Lung (tissue), 12 donors: ENCODE measurements around the gene CCDC43. TPM values are rescaled to one million over a fixed set of nuclear protein-coding genes. Genes with fewer than 3 reads are reported as not detected.
"Not testable (repeated sequence)": the region's sequence is repeated elsewhere in the genome, so short reads cannot be mapped to it uniquely, and the experiment has no call there.

Source experiments
- ATAC-seq: fragments of 200-7000 bp; cut with Tn5 transposase; one replicate; pipeline ENCODE4 v1.9.1; 2020; ENCODE audit warnings: moderate number of reproducible peaks; ENCODE audit not compliant: insufficient read depth, low FRiP score
- DNase-seq, 3 donors: peaks; one replicate each; pipeline ENCODE4 v3.0.0-alpha.2; 2013 to 2017
- H3K27ac ChIP-seq, 2 donors: one replicate each; pipeline ENCODE4 v1.5.1; 2013; ENCODE audit warnings: mild to moderate bottlenecking in 2 of 2, moderate library complexity in 2 of 2, control low read depth in 1 of 2, inconsistent platforms in 1 of 2, low read depth in 1 of 2, low read length in 1 of 2
- H3K27me3 ChIP-seq, 3 donors: one replicate each; pipeline ENCODE4 v1.5.1; 2013; ENCODE audit warnings: low read length in 2 of 3; ENCODE audit not compliant: control insufficient read depth in 3 of 3, insufficient read depth in 3 of 3
- H3K36me3 ChIP-seq, 4 donors: one replicate each; pipeline ENCODE4 v1.5.1; 2013; ENCODE audit warnings: low read length in 4 of 4, mild to moderate bottlenecking in 1 of 4, moderate library complexity in 1 of 4; ENCODE audit not compliant: control insufficient read depth in 4 of 4, insufficient read depth in 4 of 4
- H3K4me1 ChIP-seq, 5 donors: one replicate each; pipeline ENCODE4 v1.5.1; 2013; ENCODE audit warnings: low read length in 5 of 5, mild to moderate bottlenecking in 2 of 5, moderate library complexity in 1 of 5; ENCODE audit not compliant: control insufficient read depth in 5 of 5, insufficient read depth in 5 of 5
- H3K4me3 ChIP-seq: one replicate; pipeline ENCODE4 v1.5.1; 2013; ENCODE audit warnings: mild to moderate bottlenecking, control low read depth, moderate library complexity
- H3K9ac ChIP-seq, 2 donors: one replicate each; pipeline ENCODE4 v1.5.1; 2013; ENCODE audit warnings: low read length in 2 of 2, control low read depth in 1 of 2; ENCODE audit not compliant: insufficient read depth in 1 of 2
- H3K9me3 ChIP-seq, 4 donors: one replicate each; pipeline ENCODE4 v1.5.1; 2013; ENCODE audit warnings: low read length in 3 of 4, mild to moderate bottlenecking in 1 of 4, moderate library complexity in 1 of 4; ENCODE audit not compliant: control insufficient read depth in 4 of 4, insufficient read depth in 3 of 4
- WGBS, 2 donors: extraction: QIAGEN DNeasy Blood & Tissue Kit; methylation state at CpG; one replicate each; pipeline ENCODE4 v1.1.7; 2013; 5-methylcytosine and 5-hydroxymethylcytosine counted together
- polyA plus RNA-seq, 2 donors: library from polyadenylated mRNA; stranded (reverse); fragments of 200-250 nt; gene quantifications; one replicate each; pipeline ENCODE4 v1.2.1, GENCODE V29; 2013
- total RNA-seq, 2 donors: library from RNA; depleted of rRNA in 1 of 2; stranded (reverse); fragments of >200 nt in 1 of 2; gene quantifications; one replicate each; pipeline ENCODE4 v1.2.1, GENCODE V29; 2014 to 2021
- TF ChIP-seq, protein P1 (sequence below): IDR thresholded peaks from 2 replicates; pipeline ENCODE4 v1.5.1; 2012; ENCODE audit warnings: mild to moderate bottlenecking; ENCODE audit errors: control extremely low read depth, extremely low read depth
- donor health status: control.
- donor health status: control.
- donor health status: Bipolar disorder and iron deficiency.
- donor health status: healthy.
- donor health status: DM: yes; HTN: yes; CAD: no.

The CCDC43 gene
- total and polyA plus RNA-seq, 4 donors: 13.5 to 21.4 (median 18.7) TPM

DNA sequence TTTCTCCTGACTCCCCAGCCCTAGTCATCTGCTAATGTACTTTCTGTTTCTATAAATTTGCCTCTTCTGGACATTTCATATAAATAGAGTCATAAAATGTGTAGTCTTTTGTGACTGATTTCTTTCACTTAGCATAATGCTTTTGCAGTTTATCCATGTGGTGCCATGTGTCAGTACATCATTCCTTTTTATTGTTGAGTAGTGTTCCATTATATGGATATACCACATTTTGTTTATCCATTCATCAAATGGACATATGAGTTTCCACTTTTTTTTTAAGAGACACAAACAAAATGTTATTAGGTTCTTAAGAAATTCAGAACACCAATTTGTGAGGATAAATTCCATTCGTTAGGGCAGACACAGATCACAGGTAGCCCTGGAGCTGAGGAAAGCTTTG is 29.9 kb upstream of the CCDC43 start:
- no peak for ATAC-seq
- Histone ChIP-seq H3K9me3 (no peaks in the 10 kb centered on the region), H3K4me3 (no peak overlapping the region), H3K9ac (no peak overlapping the region), H3K4me1 (no peaks in the 10 kb centered on the region), H3K27me3 (no peaks in the 10 kb centered on the region), H3K27ac (no peak overlapping the region), H3K36me3 (peaks cover 0 to 2% (median 0%) of the 10 kb centered on the region in 4 donors)
- WGBS, 2 donors: 93 to 97% methylated on average over 1 of the region's 1 CpG
- DNase-seq: no peak
- TF ChIP-seq, protein P1, sequence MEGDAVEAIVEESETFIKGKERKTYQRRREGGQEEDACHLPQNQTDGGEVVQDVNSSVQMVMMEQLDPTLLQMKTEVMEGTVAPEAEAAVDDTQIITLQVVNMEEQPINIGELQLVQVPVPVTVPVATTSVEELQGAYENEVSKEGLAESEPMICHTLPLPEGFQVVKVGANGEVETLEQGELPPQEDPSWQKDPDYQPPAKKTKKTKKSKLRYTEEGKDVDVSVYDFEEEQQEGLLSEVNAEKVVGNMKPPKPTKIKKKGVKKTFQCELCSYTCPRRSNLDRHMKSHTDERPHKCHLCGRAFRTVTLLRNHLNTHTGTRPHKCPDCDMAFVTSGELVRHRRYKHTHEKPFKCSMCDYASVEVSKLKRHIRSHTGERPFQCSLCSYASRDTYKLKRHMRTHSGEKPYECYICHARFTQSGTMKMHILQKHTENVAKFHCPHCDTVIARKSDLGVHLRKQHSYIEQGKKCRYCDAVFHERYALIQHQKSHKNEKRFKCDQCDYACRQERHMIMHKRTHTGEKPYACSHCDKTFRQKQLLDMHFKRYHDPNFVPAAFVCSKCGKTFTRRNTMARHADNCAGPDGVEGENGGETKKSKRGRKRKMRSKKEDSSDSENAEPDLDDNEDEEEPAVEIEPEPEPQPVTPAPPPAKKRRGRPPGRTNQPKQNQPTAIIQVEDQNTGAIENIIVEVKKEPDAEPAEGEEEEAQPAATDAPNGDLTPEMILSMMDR: no peak

DNA sequence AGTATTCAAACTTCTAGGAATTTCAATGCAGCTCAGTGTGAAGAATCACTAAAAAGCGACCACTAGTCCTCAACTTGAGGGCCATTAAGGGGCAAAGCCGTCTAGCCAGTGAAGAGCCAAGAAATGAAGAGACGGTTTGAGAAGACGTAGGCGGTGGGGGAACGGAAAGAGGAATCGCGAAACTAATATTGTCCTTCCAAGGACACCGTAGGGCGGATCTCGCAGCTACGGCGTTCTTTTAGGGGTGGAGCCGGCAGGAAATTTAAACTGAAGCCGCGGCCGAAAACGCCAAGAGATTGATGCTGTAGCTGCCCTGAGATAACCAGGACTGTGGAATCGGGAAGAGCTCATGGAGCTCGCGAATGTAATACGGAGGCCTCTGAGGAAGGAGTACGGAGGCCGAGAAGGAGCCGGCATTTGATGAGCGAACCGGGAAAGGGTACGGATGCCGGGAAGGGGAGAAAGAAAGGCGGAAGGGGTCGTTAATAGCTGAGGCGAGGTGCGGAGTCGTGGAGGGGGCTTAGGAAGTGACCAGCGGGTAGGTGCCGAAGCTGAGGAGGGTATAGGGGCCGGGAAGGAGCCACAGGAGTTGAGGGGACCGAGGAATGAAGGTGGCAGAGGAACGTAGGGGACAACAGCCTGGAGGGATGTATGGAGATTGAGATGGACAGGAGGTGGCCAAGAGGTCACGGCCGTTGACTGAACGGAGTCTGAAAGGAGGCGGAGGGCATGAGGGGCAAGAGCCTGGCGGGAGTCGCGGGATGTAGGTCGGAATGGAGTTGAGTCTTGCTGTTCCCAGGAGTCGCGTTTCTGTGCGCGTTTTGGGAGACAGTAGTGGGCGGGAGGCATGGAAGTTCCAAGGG is 19.1 kb upstream of the CCDC43 start, which contains the start of gene DBF4B:
DBF4B (plus strand) TSS at position 265 of the 863 bp plus-strand sequence; CDS start at position 421, 156 bp downstream.
- 1% methylated on average over 52 of the region's 52 CpGs for WGBS, 2 donors
- peak; percentile 85 for ATAC-seq
- TF ChIP-seq, protein P1: peak; percentile 2

DNA sequence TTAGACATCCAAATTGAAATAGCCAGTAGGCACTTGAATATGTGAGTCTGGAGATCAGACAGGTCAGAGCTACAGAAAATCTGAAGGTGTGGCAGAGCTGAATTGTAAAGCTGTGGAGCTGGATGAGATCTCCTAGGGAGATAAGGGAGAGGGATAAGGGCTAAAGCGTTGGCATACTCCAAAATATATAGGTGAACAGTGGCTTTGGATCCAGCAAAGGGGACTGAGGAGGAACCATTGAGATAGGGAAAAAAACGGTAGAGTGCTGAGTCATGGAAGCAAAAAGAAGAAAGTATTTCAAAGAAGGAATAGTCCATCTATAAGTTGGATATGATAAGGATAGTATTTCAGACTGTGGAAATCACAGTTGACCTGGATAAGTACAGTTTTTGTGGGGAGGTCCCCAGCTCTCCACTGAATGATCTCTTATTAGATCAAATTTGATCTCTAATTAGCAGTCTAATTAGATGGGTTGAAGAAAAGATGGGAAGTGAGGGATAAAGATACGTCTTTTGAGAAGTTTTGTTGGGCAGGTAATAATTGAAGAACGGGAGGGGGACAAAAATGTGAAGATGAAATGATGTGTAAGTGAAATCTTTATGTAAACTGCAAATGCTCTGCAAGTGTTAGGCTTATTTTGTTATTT is 18.3 kb upstream of the CCDC43 start:
- H3K9ac ChIP-seq: peak overlapping the region; percentile 64 to 82
- DNase-seq: no peak
- peak overlapping the region; percentile 27 to 51 for H3K27ac ChIP-seq
- no peak for ATAC-seq
- peaks cover 0 to 3% (median 0%) of the 10 kb centered on the region in 4 donors for H3K36me3 ChIP-seq
- peaks cover 0 to 13% (median 5%) of the 10 kb centered on the region in 5 donors for H3K4me1 ChIP-seq
- H3K9me3 ChIP-seq: no peaks in the 10 kb centered on the region
- H3K27me3 ChIP-seq: no peaks in the 10 kb centered on the region
- H3K4me3 ChIP-seq: peak overlapping the region; percentile 94
- TF ChIP-seq, protein P1: no peak
- WGBS, 2 donors: 19 to 28% methylated on average over 4 of the region's 4 CpGs

More for the DNA sequence above, 19.1 kb upstream of the CCDC43 start, which contains the start of gene DBF4B:
- no peaks in the 10 kb centered on the region for H3K9me3 ChIP-seq
- peak; percentile 92 to 98 (median 95) for DNase-seq
- peaks cover 0 to 13% (median 5%) of the 10 kb centered on the region in 5 donors for H3K4me1 ChIP-seq
- H3K9ac ChIP-seq: peak within 1 kb of the TSS; percentile 64 to 82
- peak within 1 kb of the TSS; percentile 27 to 51 for H3K27ac ChIP-seq
- H3K4me3 ChIP-seq: peak within 1 kb of the TSS; percentile 94
- H3K36me3 ChIP-seq: peaks cover 0 to 3% (median 0%) of the 10 kb centered on the region in 4 donors
- no peaks in the 10 kb centered on the region for H3K27me3 ChIP-seq

DNA sequence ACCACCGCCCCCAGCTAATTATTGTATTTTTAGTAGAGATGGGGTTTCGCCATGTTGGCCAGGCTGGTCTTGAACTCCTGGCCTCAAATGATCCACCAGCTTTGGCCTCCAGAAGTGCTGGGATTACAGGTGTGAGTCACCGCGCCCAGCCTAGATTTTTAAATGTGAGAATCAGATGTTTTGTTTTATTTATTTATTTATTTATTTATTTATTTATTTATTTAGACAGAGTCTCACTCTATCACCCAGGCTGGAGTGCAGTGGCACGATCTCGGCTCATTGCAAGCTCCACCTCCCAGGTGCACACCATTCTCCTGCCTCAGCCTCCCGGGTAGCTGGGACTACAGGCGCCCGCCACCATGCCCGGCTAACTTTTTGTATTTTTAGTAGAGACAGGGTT is 10.7 kb upstream of the CCDC43 start:
- not testable (repeated sequence) for H3K9me3 ChIP-seq, DNase-seq, H3K27ac ChIP-seq, H3K27me3 ChIP-seq, H3K4me1 ChIP-seq, H3K4me3 ChIP-seq, H3K36me3 ChIP-seq, H3K9ac ChIP-seq, ATAC-seq
- 89 to 92% methylated on average over 10 of the region's 10 CpGs for WGBS, 2 donors
